ENCODE measurements around the gene RFX7. TPM values are rescaled to one million over a fixed set of nuclear protein-coding genes. Genes with fewer than 3 reads are reported as not detected.

The RFX7 gene
- total RNA-seq, 1 experiment from 2014 or later = 18.1 TPM

DNA sequence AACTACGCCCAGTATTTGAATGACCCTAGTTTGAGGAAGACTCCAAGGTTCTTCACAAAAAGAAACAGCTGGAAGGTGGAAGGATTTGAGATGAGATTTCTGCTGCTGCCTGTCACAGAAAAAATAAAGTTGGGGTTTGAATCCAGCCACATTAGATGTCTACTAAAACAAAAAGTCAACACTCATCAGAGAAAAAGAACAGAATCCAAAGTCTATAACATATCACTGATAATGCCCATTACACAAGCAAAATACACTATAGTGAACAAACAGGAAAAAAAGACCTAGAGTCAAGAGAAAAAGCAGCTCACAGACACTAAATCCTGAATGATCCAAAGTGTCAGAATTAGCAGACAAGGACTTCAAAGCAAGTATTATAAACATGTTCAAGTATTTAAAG is 56.0 kb downstream of the RFX7 start:
- RAD21 ChIA-PET (ENCODE audit: low non-redundant PET in 1 of 2, low total read pairs in 2 of 2, uncharacterized antibody in 2 of 2, unreplicated experiment in 2 of 2) = no interaction called here
- no peak overlapping the region for H3K9ac ChIP-seq (ENCODE audit: low read length)
- H3K4me2 ChIP-seq (ENCODE audit: low read length) = no peak overlapping the region
- H3K9me2 ChIP-seq (ENCODE audit: insufficient read depth) = no peaks in the 10 kb centered on the region
- H3K27ac ChIP-seq (ENCODE audit: low read depth, low read length) = no peak overlapping the region
- H3K36me3 ChIP-seq (ENCODE audit: control insufficient read depth in 1 of 2, insufficient read depth in 2 of 2, low read length in 2 of 2) = no peaks in the 10 kb centered on the region
- peaks cover 25% of the 10 kb centered on the region for H3K79me2 ChIP-seq (ENCODE audit: insufficient read depth, low read length)
- no TSS peak for BruUV-seq (replicated peaks)
- no peaks in the 10 kb centered on the region for H4K20me1 ChIP-seq (ENCODE audit: insufficient read depth)
- H2AFZ ChIP-seq (ENCODE audit: low read depth, low read length, poor library complexity, severe bottlenecking) = no peak overlapping the region
- TF ChIP-seq POLR2AphosphoS5 (IDR thresholded peaks at IDR 0.05; ENCODE audit: low read depth, low read length) (no peak), ZFX (IDR thresholded peaks at IDR 0.05) (no peak), EZH2phosphoT487 (IDR thresholded peaks at IDR 0.05; ENCODE audit: borderline replicate concordance) (no peak), SIN3A (IDR thresholded peaks at IDR 0.05; ENCODE audit: low read depth) (no peak), JUND (IDR thresholded peaks at IDR 0.05) (no peak), FOSL1 (IDR thresholded peaks at IDR 0.05; ENCODE audit: low read depth) (no peak), SP1 (IDR thresholded peaks at IDR 0.05; ENCODE audit: low read depth) (no peak), ZNF274 (IDR thresholded peaks at IDR 0.05; ENCODE audit: low read depth, low read length) (no peak), EGR1 (IDR thresholded peaks at IDR 0.05; ENCODE audit: low read depth) (no peak), YY1 (IDR thresholded peaks at IDR 0.05; ENCODE audit: extremely low read depth, insufficient replicate concordance, low read depth, low read length) (no peak), SRF (IDR thresholded peaks at IDR 0.05; ENCODE audit: low read depth) (no peak), RAD21 (IDR thresholded peaks at IDR 0.05; ENCODE audit: low read depth) (no peak), CBX3 (IDR thresholded peaks at IDR 0.05; ENCODE audit: low read depth) (no peak), CEBPB (IDR thresholded peaks at IDR 0.05; ENCODE audit: low read depth) (no peak)
- TF ChIP-seq, protein P1, sequence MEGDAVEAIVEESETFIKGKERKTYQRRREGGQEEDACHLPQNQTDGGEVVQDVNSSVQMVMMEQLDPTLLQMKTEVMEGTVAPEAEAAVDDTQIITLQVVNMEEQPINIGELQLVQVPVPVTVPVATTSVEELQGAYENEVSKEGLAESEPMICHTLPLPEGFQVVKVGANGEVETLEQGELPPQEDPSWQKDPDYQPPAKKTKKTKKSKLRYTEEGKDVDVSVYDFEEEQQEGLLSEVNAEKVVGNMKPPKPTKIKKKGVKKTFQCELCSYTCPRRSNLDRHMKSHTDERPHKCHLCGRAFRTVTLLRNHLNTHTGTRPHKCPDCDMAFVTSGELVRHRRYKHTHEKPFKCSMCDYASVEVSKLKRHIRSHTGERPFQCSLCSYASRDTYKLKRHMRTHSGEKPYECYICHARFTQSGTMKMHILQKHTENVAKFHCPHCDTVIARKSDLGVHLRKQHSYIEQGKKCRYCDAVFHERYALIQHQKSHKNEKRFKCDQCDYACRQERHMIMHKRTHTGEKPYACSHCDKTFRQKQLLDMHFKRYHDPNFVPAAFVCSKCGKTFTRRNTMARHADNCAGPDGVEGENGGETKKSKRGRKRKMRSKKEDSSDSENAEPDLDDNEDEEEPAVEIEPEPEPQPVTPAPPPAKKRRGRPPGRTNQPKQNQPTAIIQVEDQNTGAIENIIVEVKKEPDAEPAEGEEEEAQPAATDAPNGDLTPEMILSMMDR (IDR thresholded peaks at IDR 0.05 in 2 of 3, conservative IDR thresholded peaks at IDR 0.05 in 1 of 3; ENCODE audit: borderline replicate concordance in 1 of 3, insufficient read depth in 1 of 3, low read depth in 2 of 3, low read length in 2 of 3) = no peak
- TF ChIP-seq, protein P2, sequence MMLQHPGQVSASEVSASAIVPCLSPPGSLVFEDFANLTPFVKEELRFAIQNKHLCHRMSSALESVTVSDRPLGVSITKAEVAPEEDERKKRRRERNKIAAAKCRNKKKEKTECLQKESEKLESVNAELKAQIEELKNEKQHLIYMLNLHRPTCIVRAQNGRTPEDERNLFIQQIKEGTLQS (IDR thresholded peaks at IDR 0.05) = no peak
- TF ChIP-seq, protein P3, sequence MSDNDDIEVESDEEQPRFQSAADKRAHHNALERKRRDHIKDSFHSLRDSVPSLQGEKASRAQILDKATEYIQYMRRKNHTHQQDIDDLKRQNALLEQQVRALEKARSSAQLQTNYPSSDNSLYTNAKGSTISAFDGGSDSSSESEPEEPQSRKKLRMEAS (IDR thresholded peaks at IDR 0.05) = no peak
- TF ChIP-seq, protein P4, sequence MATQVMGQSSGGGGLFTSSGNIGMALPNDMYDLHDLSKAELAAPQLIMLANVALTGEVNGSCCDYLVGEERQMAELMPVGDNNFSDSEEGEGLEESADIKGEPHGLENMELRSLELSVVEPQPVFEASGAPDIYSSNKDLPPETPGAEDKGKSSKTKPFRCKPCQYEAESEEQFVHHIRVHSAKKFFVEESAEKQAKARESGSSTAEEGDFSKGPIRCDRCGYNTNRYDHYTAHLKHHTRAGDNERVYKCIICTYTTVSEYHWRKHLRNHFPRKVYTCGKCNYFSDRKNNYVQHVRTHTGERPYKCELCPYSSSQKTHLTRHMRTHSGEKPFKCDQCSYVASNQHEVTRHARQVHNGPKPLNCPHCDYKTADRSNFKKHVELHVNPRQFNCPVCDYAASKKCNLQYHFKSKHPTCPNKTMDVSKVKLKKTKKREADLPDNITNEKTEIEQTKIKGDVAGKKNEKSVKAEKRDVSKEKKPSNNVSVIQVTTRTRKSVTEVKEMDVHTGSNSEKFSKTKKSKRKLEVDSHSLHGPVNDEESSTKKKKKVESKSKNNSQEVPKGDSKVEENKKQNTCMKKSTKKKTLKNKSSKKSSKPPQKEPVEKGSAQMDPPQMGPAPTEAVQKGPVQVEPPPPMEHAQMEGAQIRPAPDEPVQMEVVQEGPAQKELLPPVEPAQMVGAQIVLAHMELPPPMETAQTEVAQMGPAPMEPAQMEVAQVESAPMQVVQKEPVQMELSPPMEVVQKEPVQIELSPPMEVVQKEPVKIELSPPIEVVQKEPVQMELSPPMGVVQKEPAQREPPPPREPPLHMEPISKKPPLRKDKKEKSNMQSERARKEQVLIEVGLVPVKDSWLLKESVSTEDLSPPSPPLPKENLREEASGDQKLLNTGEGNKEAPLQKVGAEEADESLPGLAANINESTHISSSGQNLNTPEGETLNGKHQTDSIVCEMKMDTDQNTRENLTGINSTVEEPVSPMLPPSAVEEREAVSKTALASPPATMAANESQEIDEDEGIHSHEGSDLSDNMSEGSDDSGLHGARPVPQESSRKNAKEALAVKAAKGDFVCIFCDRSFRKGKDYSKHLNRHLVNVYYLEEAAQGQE (IDR thresholded peaks at IDR 0.05; ENCODE audit: low read depth) = no peak
- TF ChIP-seq, protein P5, sequence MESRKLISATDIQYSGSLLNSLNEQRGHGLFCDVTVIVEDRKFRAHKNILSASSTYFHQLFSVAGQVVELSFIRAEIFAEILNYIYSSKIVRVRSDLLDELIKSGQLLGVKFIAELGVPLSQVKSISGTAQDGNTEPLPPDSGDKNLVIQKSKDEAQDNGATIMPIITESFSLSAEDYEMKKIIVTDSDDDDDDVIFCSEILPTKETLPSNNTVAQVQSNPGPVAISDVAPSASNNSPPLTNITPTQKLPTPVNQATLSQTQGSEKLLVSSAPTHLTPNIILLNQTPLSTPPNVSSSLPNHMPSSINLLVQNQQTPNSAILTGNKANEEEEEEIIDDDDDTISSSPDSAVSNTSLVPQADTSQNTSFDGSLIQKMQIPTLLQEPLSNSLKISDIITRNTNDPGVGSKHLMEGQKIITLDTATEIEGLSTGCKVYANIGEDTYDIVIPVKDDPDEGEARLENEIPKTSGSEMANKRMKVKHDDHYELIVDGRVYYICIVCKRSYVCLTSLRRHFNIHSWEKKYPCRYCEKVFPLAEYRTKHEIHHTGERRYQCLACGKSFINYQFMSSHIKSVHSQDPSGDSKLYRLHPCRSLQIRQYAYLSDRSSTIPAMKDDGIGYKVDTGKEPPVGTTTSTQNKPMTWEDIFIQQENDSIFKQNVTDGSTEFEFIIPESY (IDR thresholded peaks at IDR 0.05; ENCODE audit: extremely low read depth, insufficient replicate concordance, low read length) = no peak
- CTCF ChIA-PET = no interaction called here
- H3K27me3 ChIP-seq (ENCODE audit: insufficient read depth, low read length) = no peaks in the 10 kb centered on the region
- no peaks in the 10 kb centered on the region for H3K4me1 ChIP-seq (ENCODE audit: control insufficient read depth in 1 of 2, insufficient read depth in 2 of 2, low read length in 2 of 2)
- H3K9me3 ChIP-seq (ENCODE audit: control insufficient read depth in 1 of 2, insufficient read depth in 1 of 2, low read depth in 1 of 2, low read length in 2 of 2) = no peaks in the 10 kb centered on the region
- no peak overlapping the region for H3K4me3 ChIP-seq (replicated peaks in 1 of 2; ENCODE audit: low read depth in 1 of 2, low read length in 2 of 2)
- POLR2A ChIA-PET = no interaction called here
- intact Hi-C loops (cut with micrococcal nuclease) = no loop called here
- ATAC-seq (no peak), DNase-seq (ENCODE audit: low read depth, low spot score) (no peak)
